GM23248 (cell line): ENCODE results near the gene NUP160.

Experiments used
- EZH2 ChIP-seq: fragments of 200-600 bp; sonication (generic); IDR thresholded peaks from 2 replicates; pipeline ENCODE4 v1.6.1; 2018; ENCODE audit warnings: antibody characterized with exemption, mild to moderate bottlenecking; ENCODE audit not compliant: insufficient read depth, poor library complexity, severe bottlenecking
- EZH2phosphoT487 ChIP-seq: fragments of 200-600 bp; sonication (generic); IDR thresholded peaks from 2 replicates; pipeline ENCODE4 v1.6.1; 2018; ENCODE audit warnings: antibody characterized with exemption, moderate library complexity, mild to moderate bottlenecking, low read depth; ENCODE audit not compliant: insufficient read depth

DNA sequence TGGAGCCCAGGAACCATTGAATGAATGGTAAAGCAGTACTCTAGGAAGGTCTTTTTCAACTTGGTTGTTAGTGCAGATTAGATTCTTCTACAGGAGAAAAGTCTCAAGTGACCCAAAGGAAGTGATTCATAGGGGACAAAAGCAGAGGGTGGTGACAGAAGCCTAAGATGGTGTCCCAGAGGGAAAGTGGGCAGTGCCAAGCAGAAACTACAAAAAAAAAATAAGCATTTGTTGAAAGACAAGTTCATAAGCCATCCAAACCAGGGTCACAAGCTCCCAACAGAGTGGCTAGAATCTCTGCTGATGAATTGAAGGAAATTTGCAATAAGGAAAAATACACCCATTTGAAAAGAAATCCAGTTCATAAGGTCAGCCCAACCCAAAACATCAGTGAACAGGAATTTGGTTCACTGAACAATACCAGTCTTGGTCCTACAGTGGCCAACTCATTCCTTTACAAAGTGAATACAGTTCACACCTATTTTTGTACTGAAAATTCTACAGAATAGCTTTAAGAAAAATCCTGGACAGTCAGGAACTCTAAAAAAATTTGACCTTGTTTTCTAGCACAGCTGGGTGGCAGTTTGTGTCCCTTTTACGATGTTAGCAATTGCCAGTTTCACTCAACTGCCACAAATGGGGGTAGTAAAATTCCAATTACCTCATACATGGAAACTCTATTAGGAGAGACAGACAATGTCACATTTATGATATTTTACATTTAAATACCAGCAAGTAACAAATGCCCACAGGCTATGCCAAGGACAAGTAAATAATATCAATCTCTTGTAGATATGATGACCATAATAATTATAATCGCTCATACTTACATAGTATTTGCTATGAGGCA is 21.6 kb upstream of the NUP160 start:
- no peak for TF ChIP-seq EZH2phosphoT487
- TF ChIP-seq EZH2 = no peak
